ENCODE measurements around the gene HNF1B.
"Not testable (repeated sequence)": the region's sequence is repeated elsewhere in the genome, so short reads cannot be mapped to it uniquely, and the experiment has no call there.

HNF1B gene

GRCh38 chr17:37744961-37745800 is at the start of gene HNF1B:
HNF1B (minus strand) TSS chr17:37745059; CDS start chr17:37744884, 175 bp downstream.
- no peak for DNase-seq

- DNase-seq: no peak
Measured at GRCh38 chr17:37792787-37793186, 47.9 kb upstream of the HNF1B start.

- peak; percentile 9 for DNase-seq
Measured at GRCh38 chr17:37791447-37792399, 46.9 kb upstream of the HNF1B start.

GRCh38 chr17:37789771-37790541 is 45.1 kb upstream of the HNF1B start:
- DNase-seq: no peak

GRCh38 chr17:37789021-37789565 is 44.2 kb upstream of the HNF1B start:
- DNase-seq: no peak

- no peak for DNase-seq
Measured at GRCh38 chr17:37788526-37788925, 43.7 kb upstream of the HNF1B start.

GRCh38 chr17:37787055-37787757 is 42.3 kb upstream of the HNF1B start:
- no peak for DNase-seq

GRCh38 chr17:37786481-37786880 is 41.6 kb upstream of the HNF1B start:
- DNase-seq: no peak

- not testable (repeated sequence) for DNase-seq
Measured at GRCh38 chr17:37782460-37782859, 37.6 kb upstream of the HNF1B start.

- no peak for DNase-seq
Measured at GRCh38 chr17:37781451-37781850, 36.6 kb upstream of the HNF1B start.

GRCh38 chr17:37779554-37779953 is 34.7 kb upstream of the HNF1B start:
- no peak for DNase-seq

GRCh38 chr17:37774504-37774903 is 29.6 kb upstream of the HNF1B start:
- DNase-seq: no peak

GRCh38 chr17:37772982-37773381 is 28.1 kb upstream of the HNF1B start:
- no peak for DNase-seq

- no peak for DNase-seq
Measured at GRCh38 chr17:37770631-37771518, 26.0 kb upstream of the HNF1B start.

GRCh38 chr17:37769050-37769449 is 24.2 kb upstream of the HNF1B start:
- no peak for DNase-seq

GRCh38 chr17:37768438-37768837 is 23.6 kb upstream of the HNF1B start:
- no peak for DNase-seq

GRCh38 chr17:37766971-37767370 is 22.1 kb upstream of the HNF1B start:
- no peak for DNase-seq

- no peak for DNase-seq
Measured at GRCh38 chr17:37764383-37764782, 19.5 kb upstream of the HNF1B start.

GRCh38 chr17:37762666-37763065 is 17.8 kb upstream of the HNF1B start:
- no peak for DNase-seq

GRCh38 chr17:37761961-37762360 is 17.1 kb upstream of the HNF1B start:
- no peak for DNase-seq

- no peak for DNase-seq
Measured at GRCh38 chr17:37761059-37761458, 16.2 kb upstream of the HNF1B start.
